NB4 (cell line): Measurements from ENCODE around the gene DENND1A.
A peak's percentile ranks its signal among the peaks of the same experiment; 100 is the strongest.
"Not testable (repeated sequence)": the region's sequence is repeated elsewhere in the genome, so short reads cannot be mapped to it uniquely, and the experiment has no call there.

ENCODE experiments used
- DNase-seq: peaks from one replicate; pipeline ENCODE4 v3.0.0; 2010; ENCODE audit warnings: low read depth
- H3K4me3 ChIP-seq: one replicate; pipeline ENCODE4 v1.5.1; 2011; ENCODE audit warnings: mild to moderate bottlenecking, low read depth, low read length, moderate library complexity
- CTCF ChIP-seq: IDR thresholded peaks from one replicate; pipeline ENCODE4 v1.5.1; 2012; ENCODE audit warnings: low read depth, low read length
- MAX ChIP-seq: IDR thresholded peaks from 2 replicates; pipeline ENCODE4 v1.6.1; 2011; ENCODE audit warnings: low read depth, low read length
- MYC ChIP-seq: IDR thresholded peaks from 2 replicates; pipeline ENCODE4 v1.6.1; 2011; ENCODE audit warnings: low read depth, low read length
- POLR2A ChIP-seq: IDR thresholded peaks from 2 replicates; pipeline ENCODE4 v1.6.1; 2011; ENCODE audit warnings: mild to moderate bottlenecking; ENCODE audit not compliant: insufficient read length; ENCODE audit errors: extremely low read depth

The DENND1A gene

GRCh38 chr9:123825342-123826060 lies 104.4 kb downstream of the DENND1A start:
- no peak overlapping the region for H3K4me3 ChIP-seq
- no peak for DNase-seq
- TF ChIP-seq MYC (no peak), MAX (no peak), POLR2A (no peak), CTCF (no peak)

GRCh38 chr9:123823194-123823947 lies 106.6 kb downstream of the DENND1A start:
- TF ChIP-seq MAX (no peak), POLR2A (no peak), CTCF (no peak), MYC (no peak)
- no peak overlapping the region for H3K4me3 ChIP-seq
- no peak for DNase-seq

- no peak overlapping the region for H3K4me3 ChIP-seq
- TF ChIP-seq POLR2A = no peak
- TF ChIP-seq MYC = no peak
- no peak for TF ChIP-seq MAX
- no peak for TF ChIP-seq CTCF
- DNase-seq = no peak
These were observed 108.3 kb downstream of the DENND1A start for GRCh38 chr9:123821619-123822018.

- H3K4me3 ChIP-seq = no peak overlapping the region
- DNase-seq = peak; percentile 66
- no peak for TF ChIP-seq POLR2A
- TF ChIP-seq CTCF = no peak
- TF ChIP-seq MYC = no peak
- no peak for TF ChIP-seq MAX
These were observed 109.8 kb downstream of the DENND1A start for GRCh38 chr9:123820139-123820538.

- no peak overlapping the region for H3K4me3 ChIP-seq
- TF ChIP-seq CTCF = no peak
- TF ChIP-seq MAX = no peak
- TF ChIP-seq MYC = no peak
- DNase-seq = no peak
These were observed 113.0 kb downstream of the DENND1A start for GRCh38 chr9:123816817-123817472.

GRCh38 chr9:123815856-123816255 lies 114.1 kb downstream of the DENND1A start:
- DNase-seq, H3K4me3 ChIP-seq: not testable (repeated sequence)
